Esophagus squamous epithelium (tissue), 4 donors: ENCODE results near the gene PRC1.
A peak's percentile ranks its signal among the peaks of the same experiment; 100 is the strongest.

Experiments
- POLR2A ChIP-seq, 4 donors: fragments of 450-650 bp; IDR thresholded peaks; one replicate each; pipeline ENCODE4 v1.6.1; 2017; ENCODE audit warnings: antibody characterized with exemption in 4 of 4, mild to moderate bottlenecking in 4 of 4, moderate library complexity in 3 of 4
- TF ChIP-seq, protein P1 (sequence below), 6 experiments: fragments of 450-650 bp in 4 of 6; fragments of 200-600 bp in 2 of 6; sonication (generic) in 2 of 6; IDR thresholded peaks; one replicate each; pipeline ENCODE4 v1.5.1; 2016 to 2019; ENCODE audit warnings: antibody characterized with exemption in 6 of 6, mild to moderate bottlenecking in 4 of 6, moderate library complexity in 4 of 6

DNA sequence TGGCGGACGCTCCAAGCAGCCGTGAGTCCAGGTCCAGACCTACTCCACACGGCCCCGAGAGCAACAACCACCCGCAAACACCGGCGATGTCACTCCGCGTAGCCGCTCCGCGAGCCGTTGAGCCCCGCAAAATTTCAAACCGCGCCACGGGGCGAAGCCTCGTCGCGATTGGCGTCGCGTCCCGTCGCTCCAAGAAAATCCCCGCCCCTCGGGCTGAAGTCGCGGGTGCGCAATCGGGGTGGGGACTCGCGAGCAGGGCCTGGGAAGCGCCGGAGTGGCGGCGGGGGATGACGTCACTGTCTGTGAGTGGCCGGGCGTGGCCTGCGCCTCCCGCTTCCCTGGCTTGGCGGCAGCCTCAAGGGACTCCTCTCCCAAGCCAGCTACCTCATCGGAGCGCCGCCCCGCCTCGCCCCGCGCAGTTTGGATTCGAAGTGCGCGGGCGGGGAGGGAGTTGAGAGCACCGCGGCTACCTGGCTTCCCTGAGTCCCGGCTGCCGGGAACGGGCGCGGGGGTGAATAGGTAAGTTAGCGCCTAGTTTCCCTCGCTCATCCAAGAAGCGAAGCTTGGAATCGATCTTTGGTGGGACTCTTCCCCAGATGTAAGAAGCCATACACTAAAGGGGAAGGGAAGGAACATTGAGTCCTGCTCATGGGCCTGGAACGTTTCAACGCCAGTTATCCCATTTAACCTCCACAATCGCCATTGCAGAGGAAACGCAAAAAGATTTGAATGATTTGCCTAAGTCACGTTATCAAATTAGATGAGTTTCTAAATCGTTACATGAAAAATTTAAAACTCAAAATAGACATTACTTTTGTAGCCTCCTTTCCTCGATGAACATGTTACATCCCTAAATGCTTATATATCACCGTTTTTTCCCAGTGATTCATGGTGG lies at the start of gene PRC1:
- TF ChIP-seq, protein P1, sequence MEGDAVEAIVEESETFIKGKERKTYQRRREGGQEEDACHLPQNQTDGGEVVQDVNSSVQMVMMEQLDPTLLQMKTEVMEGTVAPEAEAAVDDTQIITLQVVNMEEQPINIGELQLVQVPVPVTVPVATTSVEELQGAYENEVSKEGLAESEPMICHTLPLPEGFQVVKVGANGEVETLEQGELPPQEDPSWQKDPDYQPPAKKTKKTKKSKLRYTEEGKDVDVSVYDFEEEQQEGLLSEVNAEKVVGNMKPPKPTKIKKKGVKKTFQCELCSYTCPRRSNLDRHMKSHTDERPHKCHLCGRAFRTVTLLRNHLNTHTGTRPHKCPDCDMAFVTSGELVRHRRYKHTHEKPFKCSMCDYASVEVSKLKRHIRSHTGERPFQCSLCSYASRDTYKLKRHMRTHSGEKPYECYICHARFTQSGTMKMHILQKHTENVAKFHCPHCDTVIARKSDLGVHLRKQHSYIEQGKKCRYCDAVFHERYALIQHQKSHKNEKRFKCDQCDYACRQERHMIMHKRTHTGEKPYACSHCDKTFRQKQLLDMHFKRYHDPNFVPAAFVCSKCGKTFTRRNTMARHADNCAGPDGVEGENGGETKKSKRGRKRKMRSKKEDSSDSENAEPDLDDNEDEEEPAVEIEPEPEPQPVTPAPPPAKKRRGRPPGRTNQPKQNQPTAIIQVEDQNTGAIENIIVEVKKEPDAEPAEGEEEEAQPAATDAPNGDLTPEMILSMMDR (IDR thresholded peaks at IDR 0.05), result peak in 1 of 6 experiments; percentile 10
- peak in 2 of 4 donors; percentile 74 to 78 for TF ChIP-seq POLR2A (IDR thresholded peaks at IDR 0.05)
